ENCODE measurements around the gene CDH23.

GRCh38 chr10:71747039-71747531, 350.4 kb downstream of the CDH23 start:
- TF ChIP-seq SP1 (IDR thresholded peaks at IDR 0.05): no peak
- TF ChIP-seq FOXA1 (IDR thresholded peaks at IDR 0.05): no peak
- no peak for TF ChIP-seq TARDBP (IDR thresholded peaks at IDR 0.05)
- no peak for TF ChIP-seq FOXK2 (IDR thresholded peaks at IDR 0.05)
- no peak for TF ChIP-seq BHLHE40 (IDR thresholded peaks at IDR 0.05; ENCODE audit: borderline replicate concordance)
- TF ChIP-seq SUZ12 (IDR thresholded peaks at IDR 0.05): no peak
- no peak for TF ChIP-seq FOXM1 (IDR thresholded peaks at IDR 0.05; ENCODE audit: borderline replicate concordance)
- TF ChIP-seq HDGF (IDR thresholded peaks at IDR 0.05; ENCODE audit: borderline replicate concordance): no peak
- TF ChIP-seq ARNT (IDR thresholded peaks at IDR 0.05): no peak
- no peak for TF ChIP-seq PKNOX1 (IDR thresholded peaks at IDR 0.05)
- no peak for TF ChIP-seq ELF4 (IDR thresholded peaks at IDR 0.05)
- TF ChIP-seq NFRKB (IDR thresholded peaks at IDR 0.05): no peak
- TF ChIP-seq LEF1 (IDR thresholded peaks at IDR 0.05; ENCODE audit: borderline replicate concordance): no peak
- no peak for TF ChIP-seq ZNF384 (IDR thresholded peaks at IDR 0.05)

All from HEK293T (cell line).